HG03521 (cell line): ENCODE measurements around the gene SCN4A.
"Not testable (repeated sequence)": the region's sequence is repeated elsewhere in the genome, so short reads cannot be mapped to it uniquely, and the experiment has no call there.

ENCODE experiments used
- ATAC-seq: cut with Tn5 transposase; IDR thresholded peaks from one replicate; pipeline ENCODE4 v1.9.1; 2021; ENCODE audit warnings: mild to moderate bottlenecking, moderate library complexity; ENCODE audit not compliant: unreplicated experiment

Gene SCN4A

GRCh38 chr17:63986821-63987220 is 14.1 kb upstream of the SCN4A start:
- no peak for ATAC-seq

- no peak for ATAC-seq
These were observed 12.8 kb upstream of the SCN4A start for GRCh38 chr17:63985387-63986140.

GRCh38 chr17:63984651-63985386 is 12.1 kb upstream of the SCN4A start:
- ATAC-seq: no peak

GRCh38 chr17:63984236-63984635 is 11.5 kb upstream of the SCN4A start:
- no peak for ATAC-seq

- ATAC-seq: no peak
These were observed 10.6 kb upstream of the SCN4A start for GRCh38 chr17:63983320-63983719.

- ATAC-seq: not testable (repeated sequence)
These were observed 9.9 kb upstream of the SCN4A start for GRCh38 chr17:63982641-63983040.

- no peak for ATAC-seq
These were observed 5.8 kb upstream of the SCN4A start for GRCh38 chr17:63978272-63979200.

GRCh38 chr17:63976702-63977101 is 4.0 kb upstream of the SCN4A start:
- ATAC-seq: no peak

- no peak for ATAC-seq
These were observed 2.9 kb upstream of the SCN4A start for GRCh38 chr17:63975541-63976092.

GRCh38 chr17:63974594-63975192 is 2.0 kb upstream of the SCN4A start:
- no peak for ATAC-seq

GRCh38 chr17:63973930-63974593 is 1.3 kb upstream of the SCN4A start:
- ATAC-seq: no peak

GRCh38 chr17:63973247-63973646 is 529 bp upstream of the SCN4A start:
- ATAC-seq: no peak

- no peak for ATAC-seq
These were observed 3.4 kb downstream of the SCN4A start for GRCh38 chr17:63969278-63969677.

GRCh38 chr17:63967953-63968352 is 4.8 kb downstream of the SCN4A start:
- no peak for ATAC-seq

- peak; percentile 52 for ATAC-seq
These were observed 6.0 kb downstream of the SCN4A start for GRCh38 chr17:63966646-63967264.

GRCh38 chr17:63963123-63963522 is 9.6 kb downstream of the SCN4A start:
- no peak for ATAC-seq

GRCh38 chr17:63962298-63962744 is 10.4 kb downstream of the SCN4A start:
- no peak for ATAC-seq

GRCh38 chr17:63961355-63962212 is 11.1 kb downstream of the SCN4A start:
- no peak for ATAC-seq

- ATAC-seq: no peak
These were observed 12.3 kb downstream of the SCN4A start for GRCh38 chr17:63960430-63960829.
